Type B pancreatic cell (in vitro differentiated cells): ENCODE data around the gene PRM1. TPM values are rescaled to one million over a fixed set of nuclear protein-coding genes. Genes with fewer than 3 reads are reported as not detected.

Experiments
- DNase-seq: peaks from one replicate; pipeline ENCODE4 v3.0.0; 2021; ENCODE audit warnings: mixed read lengths; ENCODE audit not compliant: unreplicated experiment; ENCODE audit errors: extremely low spot score
- H3K27ac Mint-ChIP-seq: 2 replicates; pipeline ENCODE4 v1.8.0; 2021; ENCODE audit warnings: mild to moderate bottlenecking, mixed read lengths
- H3K27me3 Mint-ChIP-seq: 2 replicates; pipeline ENCODE4 v1.8.0; 2021; ENCODE audit warnings: mixed read lengths
- H3K36me3 Mint-ChIP-seq: 2 replicates; pipeline ENCODE4 v1.8.0; 2021; ENCODE audit warnings: mixed read lengths
- H3K4me1 Mint-ChIP-seq: one replicate; pipeline ENCODE4 v1.8.0; 2021; ENCODE audit warnings: mixed read lengths; ENCODE audit not compliant: unreplicated experiment
- H3K4me3 Mint-ChIP-seq: 2 replicates; pipeline ENCODE4 v1.8.0; 2021; ENCODE audit warnings: mild to moderate bottlenecking, mixed read lengths
- H3K9me3 Mint-ChIP-seq: 2 replicates; pipeline ENCODE4 v1.8.0; 2021; ENCODE audit warnings: mixed read lengths
- CTCF ChIP-seq: fragments of 200-600 bp; sonication (generic); conservative IDR thresholded peaks from 2 replicates; pipeline ENCODE4 v1.5.0; 2021; ENCODE audit warnings: antibody characterized with exemption, mild to moderate bottlenecking
- total RNA-seq: library from RNA; stranded (reverse); gene quantifications from 2 replicates; pipeline ENCODE4 v1.2.1, GENCODE V29; 2021; ENCODE audit warnings: low replicate concordance

Gene PRM1
- total RNA-seq, 1 donor from 2014 or later: not detected

- H3K4me3 Mint-ChIP-seq: no peak overlapping the region
- no peak for TF ChIP-seq CTCF
- H3K27me3 Mint-ChIP-seq: no peaks in the 10 kb centered on the region
- peaks cover 3% of the 10 kb centered on the region for H3K9me3 Mint-ChIP-seq
- H3K36me3 Mint-ChIP-seq: peaks cover 4% of the 10 kb centered on the region
- peaks cover 36% of the 10 kb centered on the region for H3K4me1 Mint-ChIP-seq
- no peak overlapping the region for H3K27ac Mint-ChIP-seq
- DNase-seq: no peak
Measured at GRCh38 chr16:11249233-11250061, 31.7 kb downstream of the PRM1 start.

- Mint-ChIP-seq H3K4me3 (no peak overlapping the region), H3K27ac (no peak overlapping the region), H3K9me3 (peaks cover 3% of the 10 kb centered on the region), H3K4me1 (peaks cover 27% of the 10 kb centered on the region), H3K36me3 (peaks cover 4% of the 10 kb centered on the region), H3K27me3 (no peaks in the 10 kb centered on the region)
- TF ChIP-seq CTCF: no peak
- DNase-seq: no peak
Measured at GRCh38 chr16:11248133-11248532, 33.0 kb downstream of the PRM1 start.

- Mint-ChIP-seq H3K4me3 (no peak overlapping the region), H3K9me3 (peaks cover 3% of the 10 kb centered on the region), H3K4me1 (peaks cover 16% of the 10 kb centered on the region), H3K27me3 (no peaks in the 10 kb centered on the region), H3K27ac (no peak overlapping the region), H3K36me3 (no peaks in the 10 kb centered on the region)
- TF ChIP-seq CTCF: no peak
- no peak for DNase-seq
Measured at GRCh38 chr16:11245988-11246387, 35.1 kb downstream of the PRM1 start.

- H3K27ac Mint-ChIP-seq: no peak overlapping the region
- H3K9me3 Mint-ChIP-seq: no peaks in the 10 kb centered on the region
- TF ChIP-seq CTCF: no peak
- no peak overlapping the region for H3K4me3 Mint-ChIP-seq
- no peak for DNase-seq
- no peaks in the 10 kb centered on the region for H3K27me3 Mint-ChIP-seq
- H3K36me3 Mint-ChIP-seq: no peaks in the 10 kb centered on the region
- peaks cover 10% of the 10 kb centered on the region for H3K4me1 Mint-ChIP-seq
Measured at GRCh38 chr16:11245222-11245737, 35.9 kb downstream of the PRM1 start.

- no peak for DNase-seq
- Mint-ChIP-seq H3K27ac (no peak overlapping the region), H3K27me3 (no peaks in the 10 kb centered on the region), H3K4me3 (no peak overlapping the region), H3K36me3 (no peaks in the 10 kb centered on the region), H3K9me3 (no peaks in the 10 kb centered on the region), H3K4me1 (peaks cover 8% of the 10 kb centered on the region)
- no peak for TF ChIP-seq CTCF
Measured at GRCh38 chr16:11242658-11243057, 38.5 kb downstream of the PRM1 start.
